Stimulated activated CD4-positive, alpha-beta T cell treated with anti-CD3 and anti-CD28 coated beads, Interleukin-15, amount 100 ng/mL, for 1 hour (primary cell): ENCODE results near the gene CDH1.

Experiments
- DNase-seq, 2 donors: peaks; one replicate each; pipeline ENCODE4 v3.0.0-alpha.2; 2020; ENCODE audit warnings: low read depth in 1 of 2, low spot score in 1 of 2

The CDH1 gene

DNA sequence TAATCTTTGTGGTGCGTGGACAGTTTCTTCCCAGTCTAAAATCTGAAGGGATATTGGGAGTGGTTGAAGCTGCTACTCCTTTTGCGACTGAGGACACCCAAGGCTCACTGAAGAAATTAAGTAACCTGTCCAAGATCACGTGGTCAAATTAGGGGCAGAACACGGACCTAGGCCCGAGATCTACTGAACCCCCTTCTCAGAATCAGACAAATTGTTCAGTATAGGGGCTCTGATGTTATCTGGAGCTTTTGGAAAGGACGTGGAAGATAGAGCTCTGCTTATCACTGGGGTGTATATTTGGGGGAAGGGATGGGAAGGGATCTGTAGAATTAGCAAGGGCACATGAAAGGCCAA lies 107.1 kb downstream of the CDH1 start:
- no peak for DNase-seq

DNA sequence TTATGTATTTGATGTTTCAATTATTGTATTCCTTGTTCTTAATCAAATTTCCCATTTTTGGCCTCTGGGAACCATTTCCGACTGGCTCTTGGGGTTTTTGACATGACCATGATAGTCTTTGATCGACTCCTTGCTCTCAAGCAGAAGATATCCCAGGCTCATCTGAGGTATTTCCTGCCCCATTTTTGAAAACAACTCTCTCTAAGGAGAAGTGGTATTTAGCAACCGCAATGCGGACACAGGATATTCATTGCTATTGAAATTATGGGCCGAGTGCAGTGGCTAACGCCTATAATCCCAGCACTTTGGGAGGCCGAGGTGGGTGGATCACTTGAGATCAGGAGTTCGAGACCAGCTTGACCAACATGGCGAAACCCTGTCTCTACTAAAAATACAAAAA lies 111.7 kb downstream of the CDH1 start:
- no peak for DNase-seq

DNA sequence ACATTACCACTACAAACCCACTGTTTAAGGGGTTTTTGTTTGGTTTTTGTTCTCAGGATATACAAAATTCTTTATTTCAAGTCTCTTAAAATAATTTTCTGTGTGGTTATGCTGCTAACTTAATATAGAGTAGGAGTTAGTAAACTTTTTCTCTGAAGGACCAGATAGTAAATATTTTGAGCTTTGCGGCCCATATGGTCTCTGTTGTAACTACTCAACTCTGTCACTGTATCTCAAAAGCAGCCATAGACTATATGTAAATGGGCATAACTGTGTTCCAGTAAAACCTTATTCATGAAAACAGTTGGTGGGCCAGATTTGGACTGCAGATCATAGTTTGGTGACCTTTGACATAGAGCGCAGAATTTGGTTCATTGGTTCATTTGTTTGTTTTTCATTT lies 113.4 kb downstream of the CDH1 start:
- DNase-seq = no peak

DNA sequence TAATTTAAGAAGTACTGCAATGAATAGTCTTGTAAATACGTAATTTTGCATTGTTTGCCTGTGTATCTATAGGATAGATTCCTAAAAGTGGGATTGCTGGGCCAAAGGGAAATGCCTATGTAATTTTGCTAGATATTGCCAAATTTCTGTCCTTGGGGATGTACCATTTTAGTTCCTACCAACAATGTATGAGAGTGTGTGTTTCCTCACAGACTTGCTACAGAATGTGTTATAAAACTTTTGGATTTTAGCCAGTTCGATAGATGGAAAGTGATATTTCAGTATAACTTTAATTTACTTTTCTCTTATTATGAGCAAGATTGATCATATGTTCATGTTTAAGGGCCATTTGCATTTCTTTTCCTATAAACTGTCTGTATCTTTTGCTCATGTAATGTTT lies 114.5 kb downstream of the CDH1 start:
- DNase-seq = no peak

DNA sequence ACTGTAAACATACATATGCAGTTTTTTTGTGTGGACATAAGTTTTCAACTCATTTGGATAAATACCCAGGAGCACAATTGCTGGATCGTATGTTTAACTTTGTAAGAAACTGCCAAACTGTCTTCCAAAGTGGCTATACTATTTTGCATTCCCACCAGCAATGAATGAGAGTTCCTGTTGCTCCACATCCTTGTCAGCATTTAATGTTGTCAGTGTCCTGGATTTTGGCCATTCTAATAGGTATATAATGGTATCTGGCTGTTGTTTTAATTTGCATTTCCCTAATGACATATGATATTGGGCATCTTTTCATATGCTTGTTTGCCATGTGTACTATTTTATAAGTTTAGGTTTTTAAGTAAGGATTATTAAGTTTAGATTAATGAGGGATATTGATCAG lies 120.4 kb downstream of the CDH1 start:
- no peak for DNase-seq

DNA sequence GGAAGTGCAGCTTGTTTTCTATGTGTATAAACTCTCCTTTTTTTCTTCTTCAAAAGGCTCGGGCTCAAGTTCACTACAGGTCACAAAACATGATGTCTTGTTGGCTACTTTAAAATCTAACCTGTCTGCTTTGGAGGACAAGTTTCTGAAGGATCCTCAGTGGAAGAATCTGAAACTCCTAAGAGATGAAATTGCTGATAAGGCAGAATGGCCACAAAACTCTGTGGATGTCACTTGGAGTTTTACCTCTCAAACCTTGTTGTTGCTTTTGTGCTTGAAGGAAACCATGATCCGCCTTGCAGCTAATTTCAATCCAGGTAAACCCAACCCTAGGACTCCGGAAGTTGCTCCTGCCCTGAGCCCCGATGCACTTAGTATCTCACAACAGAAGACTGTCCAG lies 122.7 kb downstream of the CDH1 start:
- DNase-seq = no peak

DNA sequence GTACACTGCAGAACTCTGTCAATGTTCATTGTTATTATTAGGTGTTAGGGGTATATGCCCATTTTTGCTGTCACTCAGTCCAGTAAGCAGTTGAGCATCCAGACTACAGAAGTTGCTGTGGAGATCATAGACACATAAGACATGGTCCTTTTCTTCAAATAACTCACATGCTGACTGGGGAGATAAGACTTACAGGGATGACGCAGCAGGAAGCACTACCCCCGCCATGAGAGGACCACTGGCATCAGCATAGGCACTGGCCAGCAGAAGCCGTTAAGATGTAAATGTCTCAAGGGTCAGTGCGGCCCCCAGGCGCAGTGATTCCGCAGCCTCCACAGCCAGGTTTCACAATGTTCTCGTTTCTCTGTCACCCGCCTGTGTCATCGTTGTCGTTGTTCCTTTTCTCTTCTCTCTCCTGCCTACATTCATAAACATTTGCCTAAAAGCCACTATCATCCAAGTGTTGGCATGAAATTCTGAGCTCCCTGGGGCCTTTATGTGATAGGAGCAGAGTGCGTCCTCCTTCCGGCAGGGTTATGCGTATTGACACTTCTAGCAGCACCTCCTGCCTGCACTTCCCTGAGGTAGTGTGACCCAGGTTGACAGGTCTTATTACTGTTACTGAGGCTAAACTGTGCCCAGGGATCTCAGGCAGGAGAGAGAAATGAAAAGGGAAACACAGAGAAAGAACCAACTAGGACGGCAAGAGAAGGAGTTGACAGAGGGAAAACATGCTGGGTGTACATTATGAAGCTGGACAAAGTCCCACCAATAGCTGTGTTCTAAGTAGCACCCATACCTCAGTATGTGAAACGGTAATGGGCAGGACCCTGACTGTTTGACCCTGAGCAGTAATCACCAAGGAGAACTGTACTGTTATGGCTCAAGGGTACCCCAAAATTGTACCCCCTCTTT lies 124.1 kb downstream of the CDH1 start:
- no peak for DNase-seq

DNA sequence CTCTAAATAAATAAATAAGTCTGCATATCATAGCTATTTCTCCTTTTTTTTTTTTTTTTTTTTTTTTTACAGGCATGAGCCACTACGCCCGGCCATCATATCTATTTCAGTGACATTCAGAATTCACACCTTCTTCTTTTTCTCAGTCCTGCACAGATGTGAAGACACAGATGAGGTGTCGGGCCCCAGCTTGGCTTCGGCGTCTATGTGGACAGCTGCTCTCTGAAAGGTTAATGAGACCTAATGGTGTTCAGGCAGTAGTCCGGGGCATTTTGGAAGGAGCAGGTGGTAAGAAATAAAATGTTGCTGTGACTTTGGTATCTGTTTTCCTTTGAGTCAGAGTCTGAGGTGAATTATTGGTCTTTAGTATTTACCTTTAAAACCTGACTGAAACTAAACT lies 129.8 kb downstream of the CDH1 start:
- DNase-seq = no peak

DNA sequence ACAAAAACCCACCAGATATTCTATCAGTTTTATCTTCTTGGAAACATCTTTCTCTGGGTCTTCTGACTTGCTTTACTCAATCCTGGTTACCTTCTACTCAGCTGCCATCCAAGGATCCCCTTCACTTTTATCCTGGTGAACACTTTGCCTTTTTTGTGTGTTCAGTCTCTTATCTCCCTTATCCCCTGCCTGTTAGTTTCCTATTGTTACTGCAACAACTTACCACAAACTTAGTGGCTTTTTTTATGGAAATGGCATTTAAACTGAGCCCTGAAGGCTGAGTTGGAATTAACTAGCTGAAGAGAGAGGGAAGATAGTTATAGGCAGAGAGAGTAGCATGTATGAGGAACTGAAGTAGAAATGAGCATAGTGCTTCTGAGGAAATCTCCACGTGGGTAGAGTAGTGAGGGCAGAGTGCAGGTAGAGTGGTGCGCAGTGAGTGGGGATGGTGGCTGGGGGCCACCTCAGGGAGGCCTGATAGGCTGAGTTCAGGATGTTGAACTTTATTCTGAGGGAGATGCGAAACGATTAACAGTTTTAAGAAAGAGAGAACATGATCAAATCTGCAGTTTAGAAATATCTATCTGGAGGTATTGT lies 132.5 kb downstream of the CDH1 start:
- DNase-seq = no peak

DNA sequence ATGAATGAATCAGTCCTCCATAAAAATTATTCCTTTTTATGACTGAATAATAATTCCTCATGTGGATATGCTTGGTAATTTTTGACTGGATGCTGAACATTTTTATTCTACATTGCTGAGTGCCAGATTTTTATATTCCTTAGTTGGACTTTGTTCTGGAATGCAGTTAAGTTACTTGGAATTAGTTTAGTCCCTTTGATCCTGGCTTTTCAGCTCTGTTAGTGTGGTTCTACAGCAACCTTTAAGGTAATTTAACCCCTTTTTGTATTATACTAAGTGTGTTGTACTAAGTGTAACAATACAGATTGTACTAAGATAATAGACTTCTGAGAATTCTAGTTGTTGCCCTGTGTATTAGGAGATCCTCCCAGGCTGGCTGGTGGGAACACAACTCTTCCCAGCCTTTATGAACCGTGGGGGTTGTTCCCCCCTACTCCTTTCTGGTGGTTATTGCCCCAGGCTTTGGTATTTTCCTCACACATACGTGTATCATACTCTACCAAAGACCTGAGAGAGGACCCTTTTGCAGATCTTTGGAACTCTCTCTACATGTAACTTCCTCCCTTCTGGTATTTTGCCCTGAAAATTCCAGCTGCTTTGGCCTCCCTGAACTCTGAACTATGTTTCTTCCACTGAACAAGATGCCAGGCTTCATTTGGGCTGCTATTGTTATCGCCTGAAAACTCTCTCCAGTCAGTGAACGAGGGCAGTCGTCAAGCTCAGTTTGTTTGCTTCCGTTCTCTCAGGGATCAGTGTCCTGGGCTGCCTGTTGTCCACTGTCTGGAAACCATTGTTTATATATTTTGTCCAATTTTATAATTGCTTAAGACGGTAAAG lies 136.8 kb downstream of the CDH1 start:
- DNase-seq = no peak

DNA sequence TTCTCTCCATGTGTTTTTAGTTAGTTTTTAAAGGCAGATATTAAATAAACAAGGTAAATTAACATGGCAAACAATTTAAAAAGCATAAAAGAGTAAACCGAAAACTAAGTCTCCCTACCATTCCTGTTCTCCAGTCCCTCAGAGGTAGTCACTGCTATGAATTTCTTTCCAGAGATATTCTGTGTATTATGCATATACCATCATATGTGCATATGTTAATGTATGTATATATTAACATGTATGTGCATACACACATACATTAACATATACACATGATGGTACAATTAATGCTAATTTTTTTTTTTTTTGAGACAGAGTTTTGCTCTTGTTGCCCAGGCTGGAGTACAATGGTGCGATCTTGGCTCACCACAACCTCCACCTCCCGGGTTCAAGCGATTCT lies 138.8 kb downstream of the CDH1 start:
- DNase-seq = no peak

DNA sequence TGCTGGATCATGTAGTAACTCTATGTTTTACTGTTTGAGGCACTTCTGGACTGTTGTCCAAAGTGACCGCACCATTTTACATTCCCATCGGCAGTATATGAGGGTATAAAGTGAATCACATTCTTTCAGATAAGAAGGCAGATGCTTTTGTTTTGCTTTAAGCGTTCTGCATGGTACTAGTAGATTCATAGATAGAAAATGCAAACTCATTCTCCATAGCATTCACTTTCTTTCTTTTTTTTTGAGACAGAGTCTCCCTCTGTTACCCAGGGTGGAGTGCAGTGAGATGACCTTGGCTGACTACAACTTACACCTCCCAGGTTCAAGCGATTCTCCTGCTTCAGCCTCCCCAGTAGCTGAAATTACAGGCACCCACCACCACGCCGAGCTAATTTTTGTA lies 146.6 kb downstream of the CDH1 start:
- DNase-seq = no peak

DNA sequence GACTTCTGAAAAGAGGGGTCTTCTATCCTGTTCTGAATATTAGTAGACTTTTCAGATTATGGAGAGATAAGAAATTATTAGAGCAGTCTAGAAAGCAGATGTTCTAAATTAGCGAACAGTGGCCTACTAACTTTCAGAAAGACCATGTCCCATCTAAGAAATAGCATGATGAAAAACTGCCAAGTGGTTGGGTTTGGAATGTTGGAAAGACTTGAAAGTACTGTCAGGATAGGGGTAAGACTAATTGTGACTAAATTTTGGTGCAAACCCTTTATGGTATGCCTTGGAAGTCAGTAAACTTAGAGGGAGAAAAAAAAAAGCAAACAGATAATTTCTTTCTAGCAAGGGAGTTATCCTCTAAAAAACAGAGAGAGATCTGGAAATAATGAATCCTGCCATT lies 147.3 kb downstream of the CDH1 start:
- no peak for DNase-seq
